Osteocyte (in vitro differentiated cells): ENCODE data around the gene CADM1. TPM values are rescaled to one million over a fixed set of nuclear protein-coding genes. Genes with fewer than 3 reads are reported as not detected.

Experiments used
- DNase-seq: peaks from one replicate; pipeline ENCODE4 v3.0.0; 2021; ENCODE audit warnings: mixed read lengths; ENCODE audit not compliant: unreplicated experiment; ENCODE audit errors: extremely low spot score
- H3K27ac Mint-ChIP-seq: one replicate; pipeline ENCODE4 v1.8.0; 2021; ENCODE audit warnings: mild to moderate bottlenecking, mixed read lengths; ENCODE audit not compliant: unreplicated experiment
- H3K27me3 Mint-ChIP-seq: one replicate; pipeline ENCODE4 v1.8.0; 2021; ENCODE audit warnings: mixed read lengths; ENCODE audit not compliant: unreplicated experiment
- H3K36me3 Mint-ChIP-seq: one replicate; pipeline ENCODE4 v1.8.0; 2021; ENCODE audit warnings: mixed read lengths; ENCODE audit not compliant: unreplicated experiment
- H3K4me1 Mint-ChIP-seq: one replicate; pipeline ENCODE4 v1.8.0; 2021; ENCODE audit warnings: mixed read lengths; ENCODE audit not compliant: unreplicated experiment
- H3K4me3 Mint-ChIP-seq: one replicate; pipeline ENCODE4 v1.8.0; 2021; ENCODE audit warnings: mild to moderate bottlenecking, moderate library complexity, mixed read lengths; ENCODE audit not compliant: unreplicated experiment
- H3K9me3 Mint-ChIP-seq: one replicate; pipeline ENCODE4 v1.8.0; 2021; ENCODE audit warnings: mixed read lengths; ENCODE audit not compliant: unreplicated experiment
- total RNA-seq: library from RNA; stranded (reverse); gene quantifications from 2 replicates; pipeline ENCODE4 v1.2.1, GENCODE V29; 2021
- TF ChIP-seq, protein P1 (sequence below): fragments of 200-600 bp; sonication (generic); IDR thresholded peaks from 2 replicates; pipeline ENCODE4 v1.5.0; 2021; ENCODE audit warnings: antibody characterized with exemption, mild to moderate bottlenecking, moderate library complexity

Gene CADM1
- total RNA-seq, 1 donor from 2014 or later, result 24.2 TPM

DNA sequence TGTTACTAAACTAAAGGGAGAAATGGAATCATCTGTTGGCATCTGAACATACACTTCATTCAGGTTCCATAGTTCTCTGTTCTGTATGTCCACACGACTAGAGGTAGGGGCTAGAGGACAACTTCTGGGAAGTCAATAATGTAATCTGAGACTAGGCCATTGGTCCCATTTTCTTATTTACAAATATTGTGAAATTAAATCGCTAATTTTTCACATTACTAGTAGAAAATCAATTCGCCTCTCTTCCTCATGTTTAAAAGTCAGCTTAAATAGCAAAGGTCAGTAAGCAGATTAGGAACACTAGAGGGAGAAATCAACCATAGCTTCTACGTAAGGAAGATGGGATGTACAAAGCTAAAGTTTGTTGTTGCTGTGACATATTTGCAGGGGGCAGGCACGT is 59.7 kb downstream of the CADM1 start:
- Mint-ChIP-seq H3K36me3 (no peaks in the 10 kb centered on the region), H3K27me3 (no peaks in the 10 kb centered on the region), H3K27ac (no peak overlapping the region), H3K4me3 (no peak overlapping the region), H3K9me3 (peaks cover 14% of the 10 kb centered on the region), H3K4me1 (no peaks in the 10 kb centered on the region)
- TF ChIP-seq, protein P1, sequence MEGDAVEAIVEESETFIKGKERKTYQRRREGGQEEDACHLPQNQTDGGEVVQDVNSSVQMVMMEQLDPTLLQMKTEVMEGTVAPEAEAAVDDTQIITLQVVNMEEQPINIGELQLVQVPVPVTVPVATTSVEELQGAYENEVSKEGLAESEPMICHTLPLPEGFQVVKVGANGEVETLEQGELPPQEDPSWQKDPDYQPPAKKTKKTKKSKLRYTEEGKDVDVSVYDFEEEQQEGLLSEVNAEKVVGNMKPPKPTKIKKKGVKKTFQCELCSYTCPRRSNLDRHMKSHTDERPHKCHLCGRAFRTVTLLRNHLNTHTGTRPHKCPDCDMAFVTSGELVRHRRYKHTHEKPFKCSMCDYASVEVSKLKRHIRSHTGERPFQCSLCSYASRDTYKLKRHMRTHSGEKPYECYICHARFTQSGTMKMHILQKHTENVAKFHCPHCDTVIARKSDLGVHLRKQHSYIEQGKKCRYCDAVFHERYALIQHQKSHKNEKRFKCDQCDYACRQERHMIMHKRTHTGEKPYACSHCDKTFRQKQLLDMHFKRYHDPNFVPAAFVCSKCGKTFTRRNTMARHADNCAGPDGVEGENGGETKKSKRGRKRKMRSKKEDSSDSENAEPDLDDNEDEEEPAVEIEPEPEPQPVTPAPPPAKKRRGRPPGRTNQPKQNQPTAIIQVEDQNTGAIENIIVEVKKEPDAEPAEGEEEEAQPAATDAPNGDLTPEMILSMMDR, result no peak
- DNase-seq, result no peak

DNA sequence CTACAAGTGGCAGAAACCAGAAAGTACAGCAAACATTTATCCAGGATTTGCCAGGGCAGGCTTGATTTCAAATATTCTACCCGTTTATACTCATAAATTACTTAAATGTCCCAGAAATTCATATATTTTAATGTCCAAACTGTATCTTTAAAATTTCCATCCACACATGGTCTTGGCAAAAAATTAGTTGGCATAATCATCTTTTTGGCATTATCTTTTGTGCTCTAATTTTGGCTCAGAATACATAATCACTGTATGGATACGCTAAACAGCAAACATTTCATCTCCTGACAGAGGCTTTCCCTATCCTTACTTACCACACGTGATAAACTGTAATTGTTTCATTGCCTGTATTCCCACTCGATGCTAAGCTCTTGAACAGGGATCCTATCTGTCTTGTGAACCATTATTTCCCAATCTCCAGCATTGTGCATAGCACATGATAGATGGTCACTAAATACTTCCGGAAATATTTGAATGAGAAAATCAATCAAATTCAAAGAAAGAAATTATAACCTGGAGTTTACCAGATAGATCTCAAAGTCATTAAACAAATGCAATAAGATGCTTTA is 64.2 kb downstream of the CADM1 start:
- H3K9me3 Mint-ChIP-seq, result no peaks in the 10 kb centered on the region
- H3K36me3 Mint-ChIP-seq, result no peaks in the 10 kb centered on the region
- no peaks in the 10 kb centered on the region for H3K27me3 Mint-ChIP-seq
- no peaks in the 10 kb centered on the region for H3K4me1 Mint-ChIP-seq
- TF ChIP-seq, protein P1, result no peak
- H3K27ac Mint-ChIP-seq, result no peak overlapping the region
- DNase-seq, result no peak
- no peak overlapping the region for H3K4me3 Mint-ChIP-seq

DNA sequence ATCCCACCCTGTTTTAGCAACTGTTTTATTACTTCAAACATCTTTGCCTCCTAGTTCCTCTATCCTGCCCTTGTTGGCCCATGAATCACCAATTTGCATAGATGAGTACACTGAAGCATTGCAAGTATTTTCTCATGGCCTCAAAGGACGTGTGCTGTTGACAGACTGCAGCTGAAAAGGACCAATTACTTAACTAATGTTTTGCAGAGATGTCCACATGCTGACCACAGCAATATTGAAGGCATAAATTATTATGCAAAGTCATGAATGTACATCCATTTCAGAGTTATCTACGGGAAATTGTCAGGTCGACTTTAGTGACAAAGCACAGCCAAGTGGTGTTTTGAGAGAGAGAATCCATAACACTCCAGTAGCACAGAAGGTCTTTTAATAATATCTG is 64.8 kb downstream of the CADM1 start:
- TF ChIP-seq, protein P1, result no peak
- H3K4me3 Mint-ChIP-seq, result no peak overlapping the region
- no peak overlapping the region for H3K27ac Mint-ChIP-seq
- H3K9me3 Mint-ChIP-seq, result no peaks in the 10 kb centered on the region
- H3K36me3 Mint-ChIP-seq, result no peaks in the 10 kb centered on the region
- DNase-seq, result no peak
- no peaks in the 10 kb centered on the region for H3K4me1 Mint-ChIP-seq
- H3K27me3 Mint-ChIP-seq, result no peaks in the 10 kb centered on the region

DNA sequence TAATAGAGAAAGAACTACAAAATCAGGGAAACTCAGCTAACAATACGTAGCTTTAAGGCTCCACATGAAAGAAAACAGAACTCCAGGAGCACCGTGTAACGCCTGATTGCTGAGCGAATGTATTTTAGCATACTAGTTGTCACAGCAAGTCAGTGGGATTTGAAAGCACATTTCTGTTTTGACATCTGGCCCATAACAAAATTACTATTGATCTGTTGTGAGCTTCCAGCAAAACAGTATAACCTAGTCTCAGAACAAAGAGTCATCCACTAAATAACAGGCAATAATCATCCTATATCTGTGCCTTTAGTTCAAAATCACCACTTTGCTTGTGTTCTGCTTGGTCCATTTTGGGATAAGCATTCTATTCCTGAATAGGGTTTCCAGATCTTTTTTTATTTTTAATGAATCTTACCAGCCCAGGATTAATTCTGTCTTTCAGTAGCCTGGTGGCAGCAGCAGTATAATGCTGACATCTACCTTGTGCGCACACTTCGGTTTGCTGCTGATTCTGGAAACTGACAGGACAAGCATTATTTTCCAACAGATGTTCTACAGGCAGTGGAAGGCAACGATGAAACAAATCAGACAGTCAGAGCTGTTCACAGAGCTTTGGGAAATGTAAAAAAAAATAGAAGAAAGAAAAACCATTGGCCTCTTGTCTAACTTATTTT is 66.2 kb downstream of the CADM1 start:
- no peaks in the 10 kb centered on the region for H3K27me3 Mint-ChIP-seq
- TF ChIP-seq, protein P1, result no peak

DNA sequence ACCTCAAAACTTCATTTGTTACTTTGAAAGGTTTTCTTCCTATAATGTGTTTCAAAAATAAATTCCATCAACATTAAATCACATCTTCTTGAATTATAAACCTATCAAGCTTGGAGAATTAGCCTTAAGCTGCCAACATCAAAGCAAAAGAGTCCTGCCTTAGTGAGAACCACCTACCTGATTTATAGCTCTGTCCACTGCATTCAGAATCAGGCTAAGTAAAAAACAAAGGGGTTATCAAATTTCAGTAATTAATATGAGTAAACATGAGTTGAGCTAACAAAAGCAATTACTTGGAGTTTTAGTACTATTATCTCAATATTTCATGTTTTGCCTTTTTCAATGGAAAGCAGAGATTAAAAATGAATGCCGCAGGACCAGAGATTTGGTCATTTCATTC is 73.9 kb downstream of the CADM1 start:
- Mint-ChIP-seq H3K36me3 (no peaks in the 10 kb centered on the region), H3K9me3 (no peaks in the 10 kb centered on the region), H3K27ac (no peak overlapping the region), H3K27me3 (no peaks in the 10 kb centered on the region), H3K4me3 (no peak overlapping the region), H3K4me1 (no peaks in the 10 kb centered on the region)
- TF ChIP-seq, protein P1, result no peak
- no peak for DNase-seq

More for the DNA sequence above, 66.2 kb downstream of the CADM1 start:
- Mint-ChIP-seq H3K4me1 (no peaks in the 10 kb centered on the region), H3K27ac (no peak overlapping the region), H3K36me3 (no peaks in the 10 kb centered on the region), H3K4me3 (no peak overlapping the region), H3K9me3 (no peaks in the 10 kb centered on the region)
- DNase-seq, result no peak
